NCI-H460 (cell line): ENCODE results near the gene NLRP12. TPM values are rescaled to one million over a fixed set of nuclear protein-coding genes. Genes with fewer than 3 reads are reported as not detected.
"Not testable (repeated sequence)": the region's sequence is repeated elsewhere in the genome, so short reads cannot be mapped to it uniquely, and the experiment has no call there.

Source experiments
- DNase-seq: peaks from one replicate; pipeline ENCODE4 v3.0.0-alpha.2; 2016; ENCODE audit warnings: low read depth; ENCODE audit errors: extremely low read depth
- small RNA-seq, 2 experiments: library from RNA; depleted of rRNA; stranded (forward); fragments of <200 nt; gene quantifications; one replicate each; pipeline ENCODE3, GENCODE V24; 2014
- total RNA-seq: library from RNA; depleted of rRNA; stranded (reverse); fragments of >200 nt; shearing (Covaris generic); gene quantifications from 2 replicates; pipeline ENCODE4 v1.2.3, GENCODE V29; 2014; rRNA removed

NLRP12 gene
- total RNA-seq, 1 experiment from 2014 or later = not detected

DNA sequence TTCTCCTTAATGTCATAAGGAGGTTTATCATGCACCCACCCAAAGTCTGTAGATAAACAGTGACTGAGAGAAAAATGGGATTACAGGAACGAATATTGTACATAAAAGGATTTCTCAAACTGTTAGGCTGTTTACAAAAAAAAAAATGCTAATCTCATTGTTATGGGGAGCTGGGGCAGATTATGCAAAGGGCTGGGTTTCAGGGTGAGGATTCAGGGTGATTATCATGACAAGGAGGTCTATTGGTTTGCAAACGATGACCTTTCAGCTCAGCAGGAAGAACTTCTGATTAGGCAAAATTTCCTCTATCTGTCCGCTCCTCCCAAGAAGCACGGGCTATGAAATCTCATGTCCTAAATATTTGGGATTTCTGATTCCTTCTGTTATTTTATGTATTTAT, 41.4 kb downstream of the NLRP12 start:
- DNase-seq = no peak

DNA sequence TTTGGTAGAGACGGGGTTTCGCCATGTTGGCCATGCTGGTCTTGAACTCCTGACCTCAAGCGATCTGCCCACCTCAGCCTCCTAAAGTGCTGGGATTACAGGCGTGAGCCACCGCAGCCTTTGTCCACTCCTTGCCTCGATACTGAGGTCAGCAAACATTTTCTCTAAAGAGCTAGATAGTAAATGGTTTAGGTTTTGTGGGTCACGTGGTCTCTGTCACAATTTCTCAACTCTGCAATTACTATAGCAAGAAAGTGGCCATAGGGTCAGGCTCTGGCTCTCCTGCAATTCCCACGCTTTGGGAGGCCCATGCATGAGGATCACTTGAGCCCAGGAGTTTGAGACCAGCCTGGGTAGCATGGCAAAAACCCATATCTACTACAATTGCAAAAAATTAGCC, 42.8 kb downstream of the NLRP12 start:
- not testable (repeated sequence) for DNase-seq

DNA sequence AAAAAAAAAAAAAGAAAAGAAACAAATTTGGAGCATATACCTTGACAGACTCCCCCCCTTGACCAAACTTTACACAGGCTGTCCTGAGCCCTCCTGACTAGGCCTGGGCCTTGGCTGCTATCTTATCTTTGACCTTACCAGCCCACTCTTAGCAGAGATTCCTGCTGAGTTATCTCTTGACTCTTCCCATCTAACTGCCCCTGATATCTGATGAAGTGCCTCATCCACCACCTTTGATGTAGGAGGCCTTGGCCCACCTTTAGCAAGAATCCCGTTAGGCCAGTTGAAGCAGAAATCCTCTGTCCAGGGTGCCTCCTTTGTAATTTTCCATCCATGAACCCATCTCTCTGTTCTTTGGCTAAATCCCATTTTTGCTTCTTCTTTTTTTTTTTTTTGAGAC, 43.6 kb downstream of the NLRP12 start:
- no peak for DNase-seq

DNA sequence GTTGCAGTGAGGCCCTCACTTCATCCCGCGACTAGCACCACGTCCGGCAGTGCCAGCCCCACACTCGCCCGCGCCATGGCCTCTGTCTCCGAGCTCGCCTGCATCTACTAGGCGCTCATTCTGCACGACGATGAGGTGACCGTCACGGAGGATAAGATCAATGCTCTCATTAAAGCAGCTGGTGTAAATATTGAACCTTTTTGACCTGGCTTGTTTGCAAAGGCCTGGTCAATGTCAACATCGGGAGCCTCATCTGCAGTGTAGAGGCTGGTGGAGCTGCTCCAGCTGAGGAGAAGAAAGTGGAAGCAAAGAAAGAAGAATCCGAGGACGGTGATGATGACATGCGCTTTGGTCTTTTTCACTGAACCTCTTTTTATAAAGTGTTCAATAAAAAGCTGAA, 48.6 kb downstream of the NLRP12 start:
- no peak for DNase-seq

DNA sequence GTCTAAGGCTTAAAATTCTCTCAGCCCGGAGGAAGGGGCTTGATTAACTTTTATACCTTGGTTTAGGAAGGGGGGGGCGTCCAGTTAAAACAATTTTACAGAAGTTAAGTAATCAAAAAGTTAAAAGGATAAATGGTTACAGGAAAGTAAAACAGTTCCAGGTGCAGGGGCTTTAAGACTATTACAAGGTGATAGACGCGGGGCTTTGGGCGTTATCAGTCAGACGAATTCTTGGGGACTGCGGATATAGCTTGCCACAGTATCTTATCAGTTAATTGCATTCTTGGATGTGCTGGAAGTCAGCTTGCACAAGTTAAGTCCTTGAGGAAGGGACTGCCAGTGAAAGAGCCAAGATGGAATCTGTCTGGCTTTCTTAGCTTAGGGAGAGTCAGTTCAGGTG, 49.6 kb downstream of the NLRP12 start:
- not testable (repeated sequence) for DNase-seq

DNA sequence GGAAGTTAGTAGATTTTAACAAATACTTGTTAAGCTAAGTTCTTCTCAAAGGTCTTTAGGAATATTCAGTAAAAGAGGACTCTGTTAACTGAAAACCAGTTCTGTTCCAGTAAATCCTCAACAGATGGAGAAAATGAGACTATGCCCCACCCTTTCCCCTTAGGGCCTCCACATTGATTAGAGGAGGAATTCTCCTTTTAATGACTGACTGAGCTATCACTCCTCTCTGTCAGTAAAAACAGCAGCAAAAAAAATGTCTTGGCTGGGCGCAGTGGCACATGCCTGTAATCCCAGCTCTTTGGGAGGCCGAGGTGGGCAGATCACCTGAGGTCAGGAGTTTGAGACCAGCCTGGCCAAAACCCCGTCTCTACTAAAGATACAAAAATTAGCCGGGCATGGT, 50.1 kb downstream of the NLRP12 start:
- DNase-seq = no peak

DNA sequence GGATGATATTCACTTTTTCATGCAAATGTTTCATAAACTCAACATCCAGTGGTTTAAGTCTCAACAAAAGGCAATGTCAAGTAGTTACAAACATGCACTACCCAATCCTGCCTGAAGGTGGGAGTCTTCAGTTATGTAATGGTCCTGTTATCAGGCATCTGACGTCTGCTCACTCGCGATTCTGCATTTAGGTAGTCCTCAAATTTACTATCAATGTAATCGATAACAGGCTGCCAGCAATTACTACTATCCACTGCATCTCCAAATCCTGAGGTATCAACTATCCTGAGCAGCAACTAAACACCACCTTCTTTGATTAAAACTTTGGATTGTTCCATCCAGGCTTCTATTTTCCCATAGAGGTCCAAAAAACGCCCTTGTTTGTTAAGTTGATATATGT, 51.2 kb downstream of the NLRP12 start:
- peak; percentile 42 for DNase-seq

DNA sequence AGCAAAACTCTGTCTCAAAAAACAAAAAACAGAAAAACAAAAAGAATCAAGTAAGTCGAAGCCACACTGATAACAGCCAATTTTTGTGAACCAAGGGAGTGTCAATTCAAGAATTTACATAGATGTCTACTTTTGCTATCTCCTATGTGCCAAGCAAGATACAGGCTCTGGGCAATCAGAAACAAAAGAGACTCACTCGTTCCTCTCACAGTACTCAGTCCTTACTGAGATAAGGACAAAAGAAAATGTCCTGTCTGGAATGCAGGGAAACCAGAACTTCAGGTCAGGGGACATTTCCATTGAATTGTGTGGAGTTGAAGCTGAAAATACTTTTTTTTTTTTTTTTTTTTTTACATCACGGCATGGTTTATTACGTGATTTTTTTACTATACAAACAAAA, 53.0 kb downstream of the NLRP12 start:
- no peak for DNase-seq

DNA sequence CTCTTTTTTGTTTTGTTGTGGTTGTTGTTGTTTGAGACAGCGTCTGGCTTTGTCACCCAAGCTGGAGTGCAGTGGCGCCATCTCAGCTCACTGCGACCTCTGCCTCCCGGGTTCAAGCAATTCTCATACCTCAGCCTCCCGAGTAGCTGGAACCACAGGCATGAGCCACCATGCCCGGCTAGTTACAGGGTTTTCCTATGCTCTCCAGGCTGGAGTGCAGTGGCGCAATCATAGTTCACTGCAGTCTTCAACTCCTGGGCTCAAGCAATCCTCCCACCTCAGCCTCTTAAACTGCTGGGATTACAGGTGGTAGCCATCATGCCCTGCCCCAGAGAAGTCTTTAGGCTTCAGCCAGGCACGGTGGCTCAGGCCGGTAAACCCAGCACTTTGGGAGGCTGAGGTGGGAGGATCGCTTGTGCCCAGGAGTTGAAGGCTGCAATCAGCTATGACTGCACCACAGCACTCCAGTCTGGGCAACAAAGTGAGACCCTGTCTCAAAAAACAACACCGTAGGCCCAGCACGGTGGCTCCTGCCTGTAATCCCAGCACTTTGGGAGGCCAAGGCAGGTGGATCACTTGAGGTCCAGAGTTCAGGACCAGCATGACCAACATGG, 54.3 kb downstream of the NLRP12 start:
- not testable (repeated sequence) for DNase-seq

DNA sequence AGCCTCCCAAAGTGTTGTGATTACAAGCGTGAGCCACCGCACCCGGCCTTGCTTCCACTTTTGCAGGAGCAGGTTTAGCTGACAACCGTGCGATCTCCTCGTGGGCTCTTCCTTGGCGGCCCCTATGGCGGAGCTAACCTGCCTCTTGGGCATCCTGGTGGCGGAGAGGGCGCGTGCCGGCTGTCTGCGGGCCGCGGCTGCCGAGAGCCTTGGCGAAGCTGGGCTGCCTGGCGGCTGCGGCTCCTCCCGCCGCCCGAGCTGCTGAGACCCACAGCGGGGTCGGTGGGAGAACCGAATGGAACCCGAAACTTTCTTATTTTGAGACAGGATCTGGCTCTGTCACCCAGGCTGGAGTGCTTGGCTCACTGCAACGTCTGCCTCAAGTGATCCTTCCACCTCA, 55.7 kb downstream of the NLRP12 start:
- no peak for DNase-seq

DNA sequence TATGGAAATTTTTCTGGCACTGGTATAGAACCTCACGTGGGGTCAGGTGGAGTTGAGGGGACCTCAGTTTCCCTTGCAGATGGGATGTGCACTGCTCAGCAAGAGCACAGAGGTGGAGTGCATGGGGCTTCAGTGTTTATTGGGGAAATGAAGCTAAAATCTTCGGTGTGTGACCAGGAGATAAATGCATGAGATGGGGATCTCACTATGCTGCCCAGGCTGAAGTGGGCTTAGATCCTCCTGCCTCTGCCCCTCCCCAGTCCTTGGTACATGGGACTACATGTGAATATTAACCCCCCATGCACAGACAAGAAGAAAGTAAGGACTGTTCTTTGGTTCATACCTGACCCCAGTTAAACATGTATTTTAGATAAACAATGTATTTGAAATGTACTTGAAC, 65.1 kb downstream of the NLRP12 start:
- not testable (repeated sequence) for DNase-seq

Small RNAs within 50 kb of the gene (small RNA-seq; reads per million reads assigned to genes)
- gene AC008753.1 (0 reads per million in 2 experiments), gene MIR1283-2 (0 reads per million in 2 experiments), gene MIR371A (0 reads per million in 2 experiments), gene MIR372 (0 reads per million in 2 experiments), gene MIR373 (0 reads per million in 2 experiments), gene MIR516A1 (0 reads per million in 2 experiments), gene MIR516A2 (0 reads per million in 2 experiments), gene MIR519A1 (0 reads per million in 2 experiments), gene MIR521-1 (0 reads per million in 2 experiments), gene MIR527 (0 reads per million in 2 experiments), gene RNU6-1041P (0 reads per million in 2 experiments), gene RNU6-165P (0 reads per million in 2 experiments), gene RNU6-751P (0 reads per million in 2 experiments), gene RNU6-982P (0 reads per million in 2 experiments)

Other genes with a start within 250 kb of the NLRP12 start
- gene DPRX, start 192.3 kb downstream of the NLRP12 start, total RNA-seq = not detected in 2 replicates
- 38.6 and 49.5 TPM in 2 replicates for gene MYADM, start 43.6 kb upstream of the NLRP12 start, total RNA-seq
- gene PRKCG, start 57.9 kb upstream of the NLRP12 start, total RNA-seq = 0.20 TPM in 1 of 2 replicates, not detected in the other
- gene CACNG7, start 85.0 kb upstream of the NLRP12 start, total RNA-seq = not detected in 2 replicates
- 0.58 and 0.84 TPM in 2 replicates for gene CACNG8, start 138.6 kb upstream of the NLRP12 start, total RNA-seq
- 4.6 and 4.9 TPM in 2 replicates for gene CACNG6, start 167.3 kb upstream of the NLRP12 start, total RNA-seq
- not detected in 2 replicates for gene VSTM1, start 239.6 kb upstream of the NLRP12 start, total RNA-seq